Body of pancreas (tissue), 4 donors: Measurements from ENCODE around the gene APLP1. TPM values are rescaled to one million over a fixed set of nuclear protein-coding genes. Genes with fewer than 3 reads are reported as not detected.

Experiments used
- ATAC-seq: fragments of 150-250 bp; one replicate; pipeline ENCODE4 v1.9.1; 2016
- DNase-seq, 4 donors: peaks; one replicate each; pipeline ENCODE4 v3.0.0-alpha.2; 2019
- H3K27ac ChIP-seq, 4 donors: fragments of 200-600 bp; sonication (generic); 1 replicate in 3 of 4; 2 replicates in 1 of 4; pipeline versions ENCODE4 v1.5.1 to v1.6.1; 2016 to 2019; ENCODE audit warnings: mild to moderate bottlenecking in 1 of 4, mixed read lengths in 1 of 4, moderate library complexity in 1 of 4
- H3K27me3 ChIP-seq, 2 donors: fragments of 200-600 bp; sonication (generic); one replicate each; pipeline ENCODE4 v1.6.0; 2016; ENCODE audit warnings: mild to moderate bottlenecking in 1 of 2
- H3K36me3 ChIP-seq, 2 donors: fragments of 200-600 bp; sonication (generic); replicated peaks in 1 of 2; 2 replicates each; pipeline ENCODE4 v1.5.1; 2016; ENCODE audit warnings: low read depth in 2 of 2; ENCODE audit not compliant: insufficient read depth in 1 of 2
- H3K4me1 ChIP-seq: fragments of 200-600 bp; sonication (generic); one replicate; pipeline ENCODE4 v1.6.0; 2016
- H3K4me3 ChIP-seq, 2 donors: fragments of 200-600 bp; sonication (generic); 1 replicate in 1 of 2; 2 replicates in 1 of 2; pipeline ENCODE4 v1.5.1; 2016 to 2019
- H3K9me3 ChIP-seq, 3 donors: fragments of 200-600 bp; sonication (generic); 1 replicate in 2 of 3; 2 replicates in 1 of 3; pipeline ENCODE4 v1.5.1; 2016
- CTCF ChIP-seq, 7 experiments: fragments of 450-650 bp in 4 of 7; fragments of 200-600 bp in 3 of 7; sonication (generic) in 3 of 7; IDR thresholded peaks; one replicate each; pipeline ENCODE4 v1.5.1; 2016 to 2019; ENCODE audit warnings: antibody characterized with exemption in 7 of 7
- POLR2A ChIP-seq, 3 donors: fragments of 450-650 bp; IDR thresholded peaks; one replicate each; pipeline ENCODE4 v1.6.1; 2016; ENCODE audit warnings: antibody characterized with exemption in 3 of 3, mild to moderate bottlenecking in 2 of 3
- WGBS, 2 donors: methylation state at CpG; one replicate each; pipeline ENCODE4 v1.1.5; 2017; 5-methylcytosine and 5-hydroxymethylcytosine counted together
- intact Hi-C: fragments of 100-400 bp; cut with DNase I; formaldehyde crosslinking; loops from one replicate; pipeline ENCODE4 v1.15.1; 2023
- total RNA-seq, 2 donors: library from RNA; depleted of rRNA; stranded (reverse); fragments of >200 nt; gene quantifications; one replicate each; pipeline ENCODE4 v1.1.0, GENCODE V29; 2016

APLP1 gene
- total RNA-seq, 2 donors from 2014 or later: 40.9 to 47.0 TPM

DNA sequence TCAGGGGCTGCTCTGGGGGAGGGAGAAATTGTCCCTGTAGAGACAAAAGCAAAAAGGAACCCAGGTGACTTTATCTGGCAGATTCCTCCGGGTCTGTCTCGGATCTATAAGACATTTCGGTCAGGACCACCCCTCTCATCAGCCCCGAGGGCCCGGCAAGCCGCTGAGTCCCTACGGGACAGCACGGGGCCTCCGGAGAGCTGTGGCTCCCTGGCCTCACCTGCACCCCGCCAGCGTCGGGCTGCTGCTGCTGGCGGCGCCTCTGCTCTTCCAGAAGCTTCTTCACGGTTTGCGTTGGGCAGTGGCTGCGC is 30.1 kb downstream of the APLP1 start:
- no peak for TF ChIP-seq POLR2A (IDR thresholded peaks at IDR 0.05)
- TF ChIP-seq CTCF (IDR thresholded peaks at IDR 0.05): no peak
- Histone ChIP-seq H3K27ac (peak overlapping the region; percentile 43 to 92 (median 72)), H3K4me1 (peaks cover 18% of the 10 kb centered on the region), H3K4me3 (peak overlapping the region; percentile 26 to 56), H3K9me3 (no peaks in the 10 kb centered on the region), H3K27me3 (no peaks in the 10 kb centered on the region), H3K36me3 (peaks cover 0 to 2% of the 10 kb centered on the region in 2 donors)
- DNase-seq (no peak), ATAC-seq (no peak)
- intact Hi-C loops: no loop called here
- 10 to 11% methylated on average over 2 to 17 of the region's 17 CpGs for WGBS, 2 donors

GRCh38 chr19:35899547-35900214 is 31.3 kb downstream of the APLP1 start:
- intact Hi-C loops: no loop called here
- Histone ChIP-seq H3K36me3 (peaks cover 0 to 2% of the 10 kb centered on the region in 2 donors), H3K9me3 (no peaks in the 10 kb centered on the region), H3K4me1 (peaks cover 18% of the 10 kb centered on the region), H3K4me3 (peak overlapping the region; percentile 26 to 56), H3K27me3 (no peaks in the 10 kb centered on the region), H3K27ac (peak overlapping the region; percentile 59 to 92 (median 72))
- WGBS, 2 donors: 0% methylated on average over 5 to 37 of the region's 43 CpGs
- DNase-seq: peak; percentile 80 to 87 (median 84)
- TF ChIP-seq CTCF (IDR thresholded peaks at IDR 0.05) (no peak), POLR2A (IDR thresholded peaks at IDR 0.05) (peak in 1 of 3 donors; percentile 21)
- ATAC-seq: peak; percentile 89

DNA sequence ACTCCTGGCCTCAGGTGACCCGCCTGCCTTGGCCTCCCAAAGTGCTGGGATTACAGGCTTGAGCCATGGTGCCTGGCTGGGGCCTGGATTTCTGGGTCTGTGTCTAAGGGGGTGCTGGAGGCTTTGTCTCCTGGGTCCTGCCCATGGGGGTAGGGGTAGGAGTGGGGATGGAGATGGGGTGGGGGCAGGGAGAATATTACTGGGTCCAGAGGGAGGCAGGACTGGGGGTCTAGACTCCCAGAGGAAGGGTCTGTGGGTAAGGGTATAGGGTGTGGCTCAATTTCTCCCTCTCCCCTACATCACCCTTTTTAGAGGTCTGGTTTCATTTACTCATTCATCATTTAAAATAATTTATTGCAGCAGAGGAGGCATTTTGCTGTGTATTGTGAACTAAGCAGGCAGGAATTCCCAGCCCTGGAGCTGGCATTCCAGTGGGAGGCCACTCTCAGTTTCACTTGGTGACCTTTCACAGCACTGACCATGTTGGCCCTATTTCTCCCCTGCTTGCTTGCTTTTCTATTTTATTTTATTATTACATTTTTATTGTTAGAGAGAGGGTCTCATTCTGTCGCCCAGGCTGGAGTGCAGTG is 32.8 kb downstream of the APLP1 start:
- intact Hi-C loops: no loop called here
- no peaks in the 10 kb centered on the region for H3K27me3 ChIP-seq
- no peaks in the 10 kb centered on the region for H3K36me3 ChIP-seq
- DNase-seq: no peak
- H3K4me3 ChIP-seq: no peak overlapping the region
- TF ChIP-seq POLR2A (IDR thresholded peaks at IDR 0.05): no peak
- TF ChIP-seq CTCF (IDR thresholded peaks at IDR 0.05): no peak
- H3K27ac ChIP-seq: peak overlapping the region in 3 of 4 donors; percentile 64 to 92 (median 80)
- peaks cover 18% of the 10 kb centered on the region for H3K4me1 ChIP-seq
- 69 to 73% methylated on average over 1 to 2 of the region's 2 CpGs for WGBS, 2 donors
- H3K9me3 ChIP-seq: no peaks in the 10 kb centered on the region
- no peak for ATAC-seq

DNA sequence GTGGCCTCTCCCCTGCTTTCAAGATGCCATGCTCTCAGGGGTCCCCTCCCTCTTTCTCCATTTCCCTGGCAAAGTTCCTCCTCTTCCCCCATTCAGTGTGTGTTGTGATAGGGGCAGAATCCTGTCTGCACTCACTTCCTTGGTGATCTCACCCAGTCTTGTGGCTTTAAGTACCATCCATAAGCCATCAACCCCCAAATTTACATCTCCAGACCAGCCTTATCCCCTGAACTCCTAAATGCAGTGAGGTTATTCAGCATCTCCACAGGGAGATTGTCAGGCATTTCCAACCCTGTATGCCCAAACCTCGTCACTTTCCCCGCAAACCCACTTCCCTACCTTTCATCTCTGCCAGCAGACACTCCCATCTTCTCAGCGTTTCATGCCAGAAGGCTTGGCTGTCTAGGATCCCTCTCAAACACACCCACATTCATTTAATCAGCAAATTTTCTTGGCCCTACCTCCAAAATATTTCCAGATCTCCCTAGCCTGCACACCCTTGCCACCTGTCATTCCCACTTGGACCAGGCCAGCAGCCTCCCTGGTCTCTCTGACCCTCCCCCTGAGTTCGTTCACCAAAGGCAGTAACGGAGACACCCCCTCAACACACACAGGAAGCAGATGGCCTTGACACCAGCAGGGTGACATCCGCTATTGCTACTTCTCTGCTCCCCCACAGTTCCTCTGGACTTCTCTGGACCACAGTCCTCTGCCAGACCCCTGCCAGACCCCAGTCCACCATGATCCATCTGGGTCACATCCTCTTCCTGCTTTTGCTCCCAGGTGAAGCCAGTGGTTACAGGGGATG is 33.7 kb downstream of the APLP1 start, which contains the start of gene HCST:
HCST (plus strand) TSS at position 676 of the 808 bp plus-strand sequence; CDS start at position 741, 65 bp downstream.
- H3K36me3 ChIP-seq: no peaks in the 10 kb centered on the region
- intact Hi-C loops: no loop called here
- H3K27ac ChIP-seq: peak within 1 kb of the TSS in 2 of 4 donors; percentile 21 to 92
- ATAC-seq (no peak), DNase-seq (peak in 1 of 4 donors; percentile 50)
- 55 to 61% methylated on average over 6 of the region's 6 CpGs for WGBS, 2 donors
- H3K4me1 ChIP-seq: peaks cover 27% of the 10 kb centered on the region
- no peak within 1 kb of the TSS for H3K4me3 ChIP-seq
- H3K27me3 ChIP-seq: no peaks in the 10 kb centered on the region
- no peaks in the 10 kb centered on the region for H3K9me3 ChIP-seq
- no peak for TF ChIP-seq CTCF (IDR thresholded peaks at IDR 0.05)
- TF ChIP-seq POLR2A (IDR thresholded peaks at IDR 0.05): peak in 2 of 3 donors; percentile 17 to 41
